ENCODE results near the gene OSBP. TPM values are rescaled to one million over a fixed set of nuclear protein-coding genes. Genes with fewer than 3 reads are reported as not detected.

The OSBP gene
- total RNA-seq, 1 experiment from 2014 or later: 43.8 TPM

- TF ChIP-seq, protein P1, sequence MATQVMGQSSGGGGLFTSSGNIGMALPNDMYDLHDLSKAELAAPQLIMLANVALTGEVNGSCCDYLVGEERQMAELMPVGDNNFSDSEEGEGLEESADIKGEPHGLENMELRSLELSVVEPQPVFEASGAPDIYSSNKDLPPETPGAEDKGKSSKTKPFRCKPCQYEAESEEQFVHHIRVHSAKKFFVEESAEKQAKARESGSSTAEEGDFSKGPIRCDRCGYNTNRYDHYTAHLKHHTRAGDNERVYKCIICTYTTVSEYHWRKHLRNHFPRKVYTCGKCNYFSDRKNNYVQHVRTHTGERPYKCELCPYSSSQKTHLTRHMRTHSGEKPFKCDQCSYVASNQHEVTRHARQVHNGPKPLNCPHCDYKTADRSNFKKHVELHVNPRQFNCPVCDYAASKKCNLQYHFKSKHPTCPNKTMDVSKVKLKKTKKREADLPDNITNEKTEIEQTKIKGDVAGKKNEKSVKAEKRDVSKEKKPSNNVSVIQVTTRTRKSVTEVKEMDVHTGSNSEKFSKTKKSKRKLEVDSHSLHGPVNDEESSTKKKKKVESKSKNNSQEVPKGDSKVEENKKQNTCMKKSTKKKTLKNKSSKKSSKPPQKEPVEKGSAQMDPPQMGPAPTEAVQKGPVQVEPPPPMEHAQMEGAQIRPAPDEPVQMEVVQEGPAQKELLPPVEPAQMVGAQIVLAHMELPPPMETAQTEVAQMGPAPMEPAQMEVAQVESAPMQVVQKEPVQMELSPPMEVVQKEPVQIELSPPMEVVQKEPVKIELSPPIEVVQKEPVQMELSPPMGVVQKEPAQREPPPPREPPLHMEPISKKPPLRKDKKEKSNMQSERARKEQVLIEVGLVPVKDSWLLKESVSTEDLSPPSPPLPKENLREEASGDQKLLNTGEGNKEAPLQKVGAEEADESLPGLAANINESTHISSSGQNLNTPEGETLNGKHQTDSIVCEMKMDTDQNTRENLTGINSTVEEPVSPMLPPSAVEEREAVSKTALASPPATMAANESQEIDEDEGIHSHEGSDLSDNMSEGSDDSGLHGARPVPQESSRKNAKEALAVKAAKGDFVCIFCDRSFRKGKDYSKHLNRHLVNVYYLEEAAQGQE (IDR thresholded peaks at IDR 0.05; ENCODE audit: low read depth): no peak
- peak; percentile 24; the same call in 1 of the 2 replicates for TF ChIP-seq EGR1 (IDR thresholded peaks at IDR 0.05; ENCODE audit: low read depth)
- TF ChIP-seq EZH2 (IDR thresholded peaks at IDR 0.05): no peak
- TF ChIP-seq SP1 (IDR thresholded peaks at IDR 0.05; ENCODE audit: low read depth): peak; percentile 48; the same call in 1 of the 2 replicates
Observed at GRCh38 chr11:59550842-59551658, 64.5 kb downstream of the OSBP start (continued).

GRCh38 chr11:59550368-59550841 lies 65.2 kb downstream of the OSBP start:
- H3K9me2 ChIP-seq (ENCODE audit: insufficient read depth): no peaks in the 10 kb centered on the region
- RAD21 ChIA-PET (ENCODE audit: low non-redundant PET in 1 of 2, low total read pairs in 2 of 2, uncharacterized antibody in 2 of 2, unreplicated experiment in 2 of 2): no interaction called here
- peak overlapping the region; percentile 74 for H3K27ac ChIP-seq (ENCODE audit: low read depth, low read length)
- peak overlapping the region; percentile 59 for H3K4me2 ChIP-seq (ENCODE audit: low read length)
- no peaks in the 10 kb centered on the region for H3K36me3 ChIP-seq (ENCODE audit: control insufficient read depth in 1 of 2, insufficient read depth in 2 of 2, low read length in 2 of 2)
- no peaks in the 10 kb centered on the region for H3K79me2 ChIP-seq (ENCODE audit: insufficient read depth, low read length)
- DNase-seq (ENCODE audit: low read depth, low spot score): peak; percentile 96
- H4K20me1 ChIP-seq (ENCODE audit: insufficient read depth): no peaks in the 10 kb centered on the region
- POLR2A ChIA-PET: interaction anchor here (0.6 to 2.1 kb wide), 4 partner anchors 8 to 16 kb away, joined by 3 to 17 read pairs (median 4); no protein-coding TSS in a partner anchor
- intact Hi-C loops (cut with micrococcal nuclease): loop anchor here (2.0 to 10.0 kb wide), 3 partner anchors 16 to 1886 kb away; partner anchors contain the start of genes STX3 and ZDHHC5
- H3K9me3 ChIP-seq (ENCODE audit: control insufficient read depth in 1 of 2, insufficient read depth in 1 of 2, low read depth in 1 of 2, low read length in 2 of 2): no peaks in the 10 kb centered on the region
- CTCF ChIA-PET: interaction anchor here (1.3 to 4.7 kb wide), 2 partner anchors 10 to 13 kb away, joined by 3 to 26 read pairs; no protein-coding TSS in a partner anchor
- no peaks in the 10 kb centered on the region for H3K27me3 ChIP-seq (ENCODE audit: insufficient read depth, low read length)
- ATAC-seq: peak; percentile 88
- peaks cover 44 to 65% of the 10 kb centered on the region in 2 experiments for H3K4me1 ChIP-seq (ENCODE audit: control insufficient read depth in 1 of 2, insufficient read depth in 2 of 2, low read length in 2 of 2)
- H2AFZ ChIP-seq (ENCODE audit: low read depth, low read length, poor library complexity, severe bottlenecking): no peak overlapping the region
- peak overlapping the region; percentile 41 for H3K9ac ChIP-seq (ENCODE audit: low read length)
- BruUV-seq (replicated peaks): no TSS peak
- peak overlapping the region; percentile 8 to 40; a peak in 3 of 4 replicates for H3K4me3 ChIP-seq (replicated peaks in 1 of 2; ENCODE audit: low read depth in 1 of 2, low read length in 2 of 2)
- TF ChIP-seq ZBTB33 (IDR thresholded peaks at IDR 0.05; ENCODE audit: extremely low read depth, insufficient replicate concordance, low read length) (peak; percentile 54), CEBPB (IDR thresholded peaks at IDR 0.05; ENCODE audit: low read depth) (peak; percentile 26; the same call in 1 of the 2 replicates), ELF1 (IDR thresholded peaks at IDR 0.05; ENCODE audit: borderline replicate concordance, low read depth) (no peak; the same call in 1 of the 2 replicates), EZH2phosphoT487 (IDR thresholded peaks at IDR 0.05; ENCODE audit: borderline replicate concordance) (no peak), YY1 (IDR thresholded peaks at IDR 0.05; ENCODE audit: extremely low read depth, insufficient replicate concordance, low read depth, low read length) (peak; percentile 79), JUND (IDR thresholded peaks at IDR 0.05) (peak; percentile 21; the same call in 1 of the 2 replicates), SRF (IDR thresholded peaks at IDR 0.05; ENCODE audit: low read depth) (no peak), FOSL1 (IDR thresholded peaks at IDR 0.05; ENCODE audit: low read depth) (no peak; the same call in 1 of the 2 replicates), EZH2 (IDR thresholded peaks at IDR 0.05) (no peak), SP1 (IDR thresholded peaks at IDR 0.05; ENCODE audit: low read depth) (no peak; the same call in 1 of the 2 replicates), ZFX (IDR thresholded peaks at IDR 0.05) (no peak), EGR1 (IDR thresholded peaks at IDR 0.05; ENCODE audit: low read depth) (no peak), SIN3A (IDR thresholded peaks at IDR 0.05; ENCODE audit: low read depth) (no peak), POLR2A (IDR thresholded peaks at IDR 0.05; ENCODE audit: borderline replicate concordance, extremely low read depth, insufficient read depth, insufficient read length) (no peak), POLR2AphosphoS5 (IDR thresholded peaks at IDR 0.05; ENCODE audit: low read depth, low read length) (peak; percentile 72)
